H1 (cell line): ENCODE measurements around the gene KIF26B.

Experiments
- CTCF ChIP-seq, 3 experiments: IDR thresholded peaks; 1 replicate in 2 of 3; 2 replicates in 1 of 3; pipeline versions ENCODE4 v1.5.1 to v1.6.1; 2011; ENCODE audit warnings: low read length in 3 of 3, mild to moderate bottlenecking in 3 of 3, inconsistent platforms in 2 of 3, low read depth in 1 of 3, moderate library complexity in 1 of 3; ENCODE audit not compliant: insufficient read depth in 1 of 3; ENCODE audit errors: control extremely low read depth in 1 of 3
- EP300 ChIP-seq, 2 experiments: IDR thresholded peaks; 1 replicate in 1 of 2; 2 replicates in 1 of 2; pipeline ENCODE4 v1.6.1; 2011 to 2012; ENCODE audit warnings: low read depth in 2 of 2, low read length in 2 of 2, mild to moderate bottlenecking in 2 of 2, borderline replicate concordance in 1 of 2, inconsistent platforms in 1 of 2, moderate library complexity in 1 of 2
- FOSL1 ChIP-seq: IDR thresholded peaks from 2 replicates; pipeline ENCODE4 v1.6.1; 2011; ENCODE audit warnings: mild to moderate bottlenecking, low read depth, low read length, moderate library complexity; ENCODE audit not compliant: insufficient read depth
- KDM1A ChIP-seq: fragments of 200-600, 300-600 bp; sonication (generic); IDR thresholded peaks from 2 replicates; pipeline ENCODE4 v1.7.1; 2016; ENCODE audit warnings: mild to moderate bottlenecking, low read length, borderline replicate concordance
- RAD21 ChIP-seq, 2 experiments: IDR thresholded peaks in 1 of 2; conservative IDR thresholded peaks in 1 of 2; 2 replicates each; pipeline ENCODE4 v1.6.1; 2011; ENCODE audit warnings: low read depth in 2 of 2, low read length in 2 of 2, improper control_type of control experiment in 1 of 2, inconsistent platforms in 1 of 2, mild to moderate bottlenecking in 1 of 2, moderate library complexity in 1 of 2

- TF ChIP-seq KDM1A (no peak), FOSL1 (no peak), CTCF (IDR thresholded peaks at IDR 0.05; ENCODE audit: control extremely low read depth in 1 of 3, insufficient read depth in 1 of 3, low read depth in 1 of 3, low read length in 3 of 3) (no peak), EP300 (IDR thresholded peaks at IDR 0.05; ENCODE audit: borderline replicate concordance in 1 of 2, low read depth in 2 of 2, low read length in 2 of 2) (no peak), RAD21 (IDR thresholded peaks at IDR 0.05 in 1 of 2, conservative IDR thresholded peaks at IDR 0.05 in 1 of 2; ENCODE audit: low read depth in 2 of 2, low read length in 2 of 2) (no peak)
Measured at GRCh38 chr1:245575710-245576109, 420.9 kb downstream of the KIF26B start.
